Coronary artery (tissue), 2 donors: ENCODE results near the gene PPP1R26.
"Not testable (repeated sequence)": the region's sequence is repeated elsewhere in the genome, so short reads cannot be mapped to it uniquely, and the experiment has no call there.

Source experiments
- DNase-seq: peaks from one replicate; pipeline ENCODE4 v3.0.0-alpha.2; 2017; ENCODE audit warnings: low spot score
- H3K27ac ChIP-seq, 2 donors: fragments of 200-600 bp; sonication (generic); one replicate each; pipeline ENCODE4 v1.5.1; 2016 to 2019
- H3K4me3 ChIP-seq: fragments of 200-600 bp; sonication (generic); 2 replicates; pipeline ENCODE4 v1.5.1; 2016; ENCODE audit warnings: mild to moderate bottlenecking, moderate library complexity
- TF ChIP-seq, protein P1 (sequence below): fragments of 200-600 bp; sonication (generic); IDR thresholded peaks from one replicate; pipeline ENCODE4 v1.5.1; 2019; ENCODE audit warnings: antibody characterized with exemption

PPP1R26 gene

DNA sequence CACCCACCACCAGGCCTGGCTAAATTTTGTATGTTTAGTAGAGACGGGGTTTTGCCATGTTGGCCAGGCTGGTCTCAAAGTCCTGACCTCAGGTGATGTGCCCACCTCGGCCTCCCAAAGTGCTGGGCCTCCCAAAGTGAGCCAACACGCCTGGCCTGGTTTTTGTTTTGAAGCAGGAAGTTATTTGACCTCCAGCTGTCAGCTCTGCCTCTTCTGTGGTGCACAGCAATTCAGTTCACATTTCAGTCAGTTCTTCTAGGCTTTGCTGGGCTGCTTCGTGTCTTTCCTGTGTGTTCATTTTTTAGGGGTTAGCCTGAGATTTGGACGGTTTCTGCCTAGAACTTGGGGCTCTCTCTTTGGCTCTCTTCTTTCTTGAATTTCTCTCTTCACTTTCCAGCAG lies 50.6 kb downstream of the PPP1R26 start:
- Histone ChIP-seq H3K27ac (no peak overlapping the region), H3K4me3 (no peak overlapping the region)
- TF ChIP-seq, protein P1, sequence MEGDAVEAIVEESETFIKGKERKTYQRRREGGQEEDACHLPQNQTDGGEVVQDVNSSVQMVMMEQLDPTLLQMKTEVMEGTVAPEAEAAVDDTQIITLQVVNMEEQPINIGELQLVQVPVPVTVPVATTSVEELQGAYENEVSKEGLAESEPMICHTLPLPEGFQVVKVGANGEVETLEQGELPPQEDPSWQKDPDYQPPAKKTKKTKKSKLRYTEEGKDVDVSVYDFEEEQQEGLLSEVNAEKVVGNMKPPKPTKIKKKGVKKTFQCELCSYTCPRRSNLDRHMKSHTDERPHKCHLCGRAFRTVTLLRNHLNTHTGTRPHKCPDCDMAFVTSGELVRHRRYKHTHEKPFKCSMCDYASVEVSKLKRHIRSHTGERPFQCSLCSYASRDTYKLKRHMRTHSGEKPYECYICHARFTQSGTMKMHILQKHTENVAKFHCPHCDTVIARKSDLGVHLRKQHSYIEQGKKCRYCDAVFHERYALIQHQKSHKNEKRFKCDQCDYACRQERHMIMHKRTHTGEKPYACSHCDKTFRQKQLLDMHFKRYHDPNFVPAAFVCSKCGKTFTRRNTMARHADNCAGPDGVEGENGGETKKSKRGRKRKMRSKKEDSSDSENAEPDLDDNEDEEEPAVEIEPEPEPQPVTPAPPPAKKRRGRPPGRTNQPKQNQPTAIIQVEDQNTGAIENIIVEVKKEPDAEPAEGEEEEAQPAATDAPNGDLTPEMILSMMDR = no peak
- DNase-seq = peak; percentile 12

DNA sequence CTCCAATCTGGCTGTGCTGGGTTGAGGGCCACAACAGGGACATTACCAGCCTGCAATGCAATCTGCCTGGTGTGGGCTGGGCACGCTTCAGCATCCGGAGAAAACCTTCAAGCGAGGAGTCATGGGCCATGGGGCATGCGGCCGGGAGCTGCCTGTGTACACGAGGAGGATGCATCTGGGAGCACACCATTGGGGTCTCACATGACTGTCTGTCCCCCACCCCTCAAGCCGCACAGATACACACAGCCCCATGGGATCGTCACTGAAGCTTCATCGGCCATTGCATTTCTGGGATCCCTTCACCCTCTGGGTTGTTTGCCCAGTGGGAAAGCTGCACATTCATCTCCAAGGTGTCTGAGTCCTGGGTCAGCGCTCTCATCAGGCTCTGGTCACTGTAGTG lies 51.5 kb downstream of the PPP1R26 start:
- TF ChIP-seq, protein P1 = no peak
- no peak overlapping the region for H3K4me3 ChIP-seq
- DNase-seq = peak; percentile 22
- H3K27ac ChIP-seq = no peak overlapping the region

GRCh38 chr9:135533113-135533512 lies 53.5 kb downstream of the PPP1R26 start:
- no peak overlapping the region for H3K4me3 ChIP-seq
- DNase-seq = peak; percentile 31
- TF ChIP-seq, protein P1 = no peak
- no peak overlapping the region for H3K27ac ChIP-seq

DNA sequence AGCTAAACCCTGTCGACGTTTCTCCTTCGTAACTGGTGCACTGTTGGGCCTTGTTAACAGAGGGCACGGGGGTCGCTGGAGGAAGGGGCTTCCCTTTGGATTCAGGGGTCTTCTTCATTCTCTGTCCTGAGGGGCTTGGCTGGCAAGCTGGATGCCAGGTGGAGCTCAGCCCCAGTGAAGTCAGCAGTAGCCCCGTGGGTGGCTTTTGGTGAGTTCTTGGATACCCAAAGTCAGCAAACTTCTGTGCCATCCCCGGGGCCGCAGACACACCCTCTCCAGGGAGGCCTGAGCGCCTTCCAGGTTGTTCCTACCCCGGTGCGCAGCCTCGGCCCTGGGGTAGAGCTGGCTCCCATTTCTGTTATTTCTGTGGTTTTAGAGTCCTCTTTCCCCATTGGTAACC lies 54.1 kb downstream of the PPP1R26 start:
- TF ChIP-seq, protein P1 = no peak
- peak; percentile 35 for DNase-seq
- Histone ChIP-seq H3K27ac (no peak overlapping the region), H3K4me3 (no peak overlapping the region)

DNA sequence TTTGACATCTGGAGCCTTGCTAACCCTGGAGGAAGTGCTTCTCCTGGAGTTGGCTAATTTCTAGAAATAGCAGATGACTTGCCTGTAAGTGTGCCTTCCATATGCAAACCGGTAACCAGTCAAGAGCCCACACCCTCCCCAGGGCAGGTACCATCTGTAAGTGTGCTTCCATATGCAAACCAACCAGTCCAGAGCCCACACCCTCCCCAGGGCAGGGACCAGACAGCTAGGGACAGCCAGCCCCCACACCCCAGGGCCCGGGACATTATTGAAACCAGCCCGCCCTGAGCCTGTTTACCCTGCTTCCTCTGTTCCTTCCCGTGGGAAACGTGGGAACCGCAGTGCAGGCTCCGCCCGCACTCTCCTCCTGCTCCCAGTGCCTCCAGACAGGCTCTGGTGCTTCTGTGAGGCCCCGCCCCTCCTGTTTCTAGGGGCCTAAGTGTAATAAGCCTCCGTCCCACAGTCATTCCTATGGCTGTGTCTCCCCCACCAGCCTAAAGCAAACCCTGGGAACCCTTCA lies 54.7 kb downstream of the PPP1R26 start:
- DNase-seq = peak; percentile 38
- not testable (repeated sequence) for H3K27ac ChIP-seq, H3K4me3 ChIP-seq

DNA sequence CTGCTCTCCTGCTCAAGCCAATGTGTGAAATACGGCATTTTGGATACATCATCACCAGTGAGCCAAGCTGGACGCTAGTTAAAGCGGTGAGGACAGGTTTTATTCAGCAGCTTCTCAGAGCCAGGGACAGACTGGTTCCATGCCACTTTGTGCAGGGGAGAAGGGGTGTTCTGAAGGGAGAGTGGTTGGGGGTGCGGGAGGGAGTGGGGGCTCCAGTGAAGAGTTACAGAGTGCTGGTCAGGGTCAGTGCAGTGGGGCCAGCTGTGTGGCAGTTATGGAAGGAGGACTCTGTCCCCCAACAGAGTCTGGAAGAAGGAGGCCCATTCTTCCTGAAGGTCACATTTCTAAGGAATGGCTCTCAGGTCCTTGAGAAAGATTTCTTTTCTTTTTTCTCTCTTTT lies 55.2 kb downstream of the PPP1R26 start:
- H3K4me3 ChIP-seq, H3K27ac ChIP-seq: not testable (repeated sequence)
- DNase-seq = peak; percentile 8

- H3K27ac ChIP-seq, H3K4me3 ChIP-seq: not testable (repeated sequence)
- DNase-seq = peak; percentile 21
Observed at GRCh38 chr9:135535631-135536030, 56.0 kb downstream of the PPP1R26 start.

DNA sequence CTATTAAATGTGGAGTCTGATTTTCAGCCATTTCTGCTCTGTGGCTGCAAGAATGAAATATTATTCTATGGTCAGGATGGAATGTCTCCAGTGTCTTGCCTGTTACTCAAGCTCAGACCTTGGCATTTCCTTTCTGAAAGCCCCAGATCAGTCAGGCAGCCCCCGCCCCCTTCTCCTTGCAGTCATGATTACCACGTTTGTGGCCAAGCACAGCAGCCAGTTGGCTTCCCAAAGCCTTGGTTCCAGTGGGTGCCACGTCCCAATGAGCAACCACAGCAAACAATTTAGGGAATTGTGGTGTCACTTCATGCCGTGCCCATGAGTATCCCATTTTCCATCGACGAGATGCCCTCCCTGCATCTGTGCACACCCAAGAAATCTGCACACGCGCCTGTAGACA lies 56.6 kb downstream of the PPP1R26 start:
- no peak overlapping the region for H3K4me3 ChIP-seq
- TF ChIP-seq, protein P1 = no peak
- peak; percentile 62 for DNase-seq

More for the DNA sequence above, 56.6 kb downstream of the PPP1R26 start:
- H3K27ac ChIP-seq = no peak overlapping the region
